Activated naive CD4-positive, alpha-beta T cell treated with anti-CD3 and anti-CD28 coated beads for 36 hours (primary cell): ENCODE data around the gene CAPN2. TPM values are rescaled to one million over a fixed set of nuclear protein-coding genes. Genes with fewer than 3 reads are reported as not detected.

Experiments
- CTCF ChIA-PET: fragments of 350-600 bp; sonication (Branson Sonifier 250); formaldehyde crosslinking; loops from one replicate; lab custom pipeline; 2021; ENCODE audit warnings: antibody characterized with exemption; lab: Charles Lee
- DNase-seq: peaks from one replicate; pipeline ENCODE4 v3.0.0-alpha.2; 2020
- H3K27ac Mint-ChIP-seq: one replicate; pipeline ENCODE4 v1.8.0; 2021; ENCODE audit warnings: mild to moderate bottlenecking, mixed read lengths
- H3K27me3 Mint-ChIP-seq: one replicate; pipeline ENCODE4 v1.8.0; 2021; ENCODE audit warnings: low read depth, mixed read lengths
- H3K36me3 Mint-ChIP-seq: one replicate; pipeline ENCODE4 v1.8.0; 2021; ENCODE audit warnings: low read depth, mixed read lengths
- H3K4me1 Mint-ChIP-seq: one replicate; pipeline ENCODE4 v1.8.0; 2021; ENCODE audit warnings: low read depth, mixed read lengths
- H3K4me3 Mint-ChIP-seq: one replicate; pipeline ENCODE4 v1.8.0; 2021; ENCODE audit warnings: mild to moderate bottlenecking, moderate library complexity, mixed read lengths
- H3K9me3 Mint-ChIP-seq: one replicate; pipeline ENCODE4 v1.8.0; 2021; ENCODE audit warnings: mixed read lengths
- intact Hi-C: fragments of 100-400 bp; cut with micrococcal nuclease; formaldehyde crosslinking; loops from one replicate; pipeline ENCODE4 v1.15.1; 2023
- total RNA-seq, 2 experiments: library from RNA; stranded (reverse); gene quantifications; one replicate each; pipeline ENCODE4 v1.2.3, GENCODE V29; 2021

CAPN2 gene
- total RNA-seq, 2 experiments from 2014 or later: 17.0 to 19.5 TPM

- DNase-seq: no peak
- intact Hi-C loops: loop anchor here (2.0 kb wide), 2 partner anchors 22 to 50 kb away; no protein-coding TSS in a partner anchor
- Mint-ChIP-seq H3K9me3 (no peaks in the 10 kb centered on the region), H3K36me3 (peaks cover 2% of the 10 kb centered on the region), H3K4me3 (peak overlapping the region; percentile 59), H3K27me3 (no peaks in the 10 kb centered on the region), H3K4me1 (peaks cover 3% of the 10 kb centered on the region), H3K27ac (no peak overlapping the region)
- CTCF ChIA-PET: interaction anchor here (1.3 to 5.3 kb wide), 9 partner anchors 10 to 52 kb away, joined by 3 to 80 read pairs (median 16); partner anchors contain the start of gene CAPN2
Measured at GRCh38 chr1:223748405-223748772, 36.0 kb downstream of the CAPN2 start.

GRCh38 chr1:223748773-223749733 is 36.7 kb downstream of the CAPN2 start:
- Mint-ChIP-seq H3K4me3 (peak overlapping the region; percentile 59), H3K4me1 (peaks cover 3% of the 10 kb centered on the region), H3K27me3 (no peaks in the 10 kb centered on the region), H3K27ac (no peak overlapping the region), H3K36me3 (peaks cover 3% of the 10 kb centered on the region), H3K9me3 (no peaks in the 10 kb centered on the region)
- CTCF ChIA-PET: interaction anchor here (0.6 to 5.3 kb wide), 28 partner anchors 10 to 401 kb away, joined by 3 to 80 read pairs (median 6); partner anchors contain the start of gene CAPN2
- DNase-seq: peak; percentile 63
- intact Hi-C loops: loop anchor here (1.0 to 2.0 kb wide), 3 partner anchors 22 to 50 kb away; partner anchors contain the start of gene CAPN2

- no peak for DNase-seq
- Mint-ChIP-seq H3K4me3 (no peak overlapping the region), H3K9me3 (no peaks in the 10 kb centered on the region), H3K27me3 (no peaks in the 10 kb centered on the region), H3K27ac (no peak overlapping the region), H3K4me1 (peaks cover 3% of the 10 kb centered on the region), H3K36me3 (peaks cover 3% of the 10 kb centered on the region)
- CTCF ChIA-PET: interaction anchor here (1.3 to 5.3 kb wide), 7 partner anchors 13 to 55 kb away, joined by 3 to 80 read pairs (median 12); partner anchors contain the start of gene CAPN2
- intact Hi-C loops: no loop called here
Measured at GRCh38 chr1:223750730-223751570, 38.6 kb downstream of the CAPN2 start.

GRCh38 chr1:223751696-223752095 is 39.4 kb downstream of the CAPN2 start:
- CTCF ChIA-PET: interaction anchor here (0.8 to 5.3 kb wide), 5 partner anchors 13 to 56 kb away, joined by 3 to 80 read pairs (median 12); partner anchors contain the start of gene CAPN2
- H3K27me3 Mint-ChIP-seq: no peaks in the 10 kb centered on the region
- peaks cover 3% of the 10 kb centered on the region for H3K4me1 Mint-ChIP-seq
- H3K9me3 Mint-ChIP-seq: no peaks in the 10 kb centered on the region
- peaks cover 3% of the 10 kb centered on the region for H3K36me3 Mint-ChIP-seq
- H3K27ac Mint-ChIP-seq: no peak overlapping the region
- no peak for DNase-seq
- intact Hi-C loops: no loop called here
- H3K4me3 Mint-ChIP-seq: no peak overlapping the region

- Mint-ChIP-seq H3K27me3 (no peaks in the 10 kb centered on the region), H3K4me3 (no peak overlapping the region), H3K4me1 (peaks cover 3% of the 10 kb centered on the region), H3K36me3 (peaks cover 5% of the 10 kb centered on the region), H3K9me3 (no peaks in the 10 kb centered on the region), H3K27ac (no peak overlapping the region)
- no peak for DNase-seq
- intact Hi-C loops: no loop called here
- CTCF ChIA-PET: interaction anchor here (0.7 kb wide), 1 partner anchor 35 kb away, joined by 3 read pairs; no protein-coding TSS in a partner anchor
Measured at GRCh38 chr1:223752721-223753515, 40.6 kb downstream of the CAPN2 start.

GRCh38 chr1:223754681-223755431 is 42.5 kb downstream of the CAPN2 start:
- H3K27ac Mint-ChIP-seq: no peak overlapping the region
- CTCF ChIA-PET: interaction anchor here (1.4 kb wide), 1 partner anchor 58 kb away, joined by 4 read pairs; no protein-coding TSS in a partner anchor
- H3K9me3 Mint-ChIP-seq: no peaks in the 10 kb centered on the region
- H3K27me3 Mint-ChIP-seq: no peaks in the 10 kb centered on the region
- H3K4me1 Mint-ChIP-seq: no peaks in the 10 kb centered on the region
- intact Hi-C loops: no loop called here
- no peak overlapping the region for H3K4me3 Mint-ChIP-seq
- H3K36me3 Mint-ChIP-seq: peaks cover 9% of the 10 kb centered on the region
- no peak for DNase-seq

GRCh38 chr1:223755432-223755792 is 43.1 kb downstream of the CAPN2 start:
- Mint-ChIP-seq H3K36me3 (peaks cover 9% of the 10 kb centered on the region), H3K27ac (no peak overlapping the region), H3K4me1 (no peaks in the 10 kb centered on the region), H3K9me3 (no peaks in the 10 kb centered on the region), H3K4me3 (no peak overlapping the region), H3K27me3 (no peaks in the 10 kb centered on the region)
- intact Hi-C loops: no loop called here
- CTCF ChIA-PET: interaction anchor here (1.4 kb wide), 1 partner anchor 59 kb away, joined by 4 read pairs; no protein-coding TSS in a partner anchor
- DNase-seq: no peak

- no peak for DNase-seq
- Mint-ChIP-seq H3K4me3 (no peak overlapping the region), H3K27me3 (no peaks in the 10 kb centered on the region), H3K4me1 (no peaks in the 10 kb centered on the region), H3K9me3 (no peaks in the 10 kb centered on the region), H3K36me3 (peaks cover 9% of the 10 kb centered on the region), H3K27ac (no peak overlapping the region)
- intact Hi-C loops: no loop called here
- CTCF ChIA-PET: no interaction called here
Measured at GRCh38 chr1:223755992-223756775, 43.8 kb downstream of the CAPN2 start.

GRCh38 chr1:223756806-223757700 is 44.7 kb downstream of the CAPN2 start:
- H3K4me1 Mint-ChIP-seq: no peaks in the 10 kb centered on the region
- no peak overlapping the region for H3K4me3 Mint-ChIP-seq
- H3K27ac Mint-ChIP-seq: no peak overlapping the region
- no peak for DNase-seq
- intact Hi-C loops: no loop called here
- no peaks in the 10 kb centered on the region for H3K9me3 Mint-ChIP-seq
- H3K27me3 Mint-ChIP-seq: no peaks in the 10 kb centered on the region
- CTCF ChIA-PET: no interaction called here
- peaks cover 9% of the 10 kb centered on the region for H3K36me3 Mint-ChIP-seq

GRCh38 chr1:223758734-223759133 is 46.4 kb downstream of the CAPN2 start:
- CTCF ChIA-PET: no interaction called here
- H3K4me3 Mint-ChIP-seq: no peak overlapping the region
- no peaks in the 10 kb centered on the region for H3K27me3 Mint-ChIP-seq
- peaks cover 10% of the 10 kb centered on the region for H3K36me3 Mint-ChIP-seq
- no peaks in the 10 kb centered on the region for H3K4me1 Mint-ChIP-seq
- no peak for DNase-seq
- H3K27ac Mint-ChIP-seq: no peak overlapping the region
- intact Hi-C loops: no loop called here
- H3K9me3 Mint-ChIP-seq: no peaks in the 10 kb centered on the region
